Measurements from ENCODE around the gene HES5.

Gene HES5

DNA sequence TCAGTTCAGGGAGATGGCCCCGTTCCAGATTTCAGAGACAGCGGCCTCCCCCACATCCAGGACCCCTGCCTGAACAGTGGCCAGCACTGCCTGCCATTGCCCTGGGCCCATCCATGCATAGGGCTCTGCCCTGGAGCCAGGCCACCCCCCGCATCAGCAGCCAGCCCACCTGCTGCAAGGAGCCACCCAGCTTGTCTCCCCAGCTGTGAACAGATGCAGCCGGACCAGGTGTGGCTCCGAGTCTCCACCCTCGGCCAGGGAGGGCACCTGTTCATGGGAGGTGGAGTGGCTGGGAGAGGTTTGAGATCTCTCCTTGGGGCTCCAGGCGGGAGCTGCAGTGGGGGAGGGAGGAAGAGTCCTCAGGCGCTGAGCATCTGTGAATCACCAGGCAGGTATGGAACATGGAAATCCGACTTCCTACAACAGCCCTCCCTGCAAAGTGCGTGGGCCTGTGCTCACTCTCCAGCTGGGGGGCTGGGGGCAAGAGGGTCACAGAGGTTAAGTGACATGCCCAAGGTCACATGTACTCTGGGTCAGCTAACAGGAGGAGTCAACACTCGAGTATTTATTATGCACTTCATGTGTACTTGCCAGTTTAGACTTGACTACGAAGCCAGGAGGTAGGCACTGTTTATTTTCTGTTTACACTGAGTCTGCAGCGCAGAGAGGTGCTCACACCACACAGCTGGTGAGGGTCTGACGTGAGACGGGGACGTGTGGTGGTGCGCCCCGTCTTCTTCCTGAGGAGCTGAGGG is 4.8 kb upstream of the HES5 start:
- FAIRE-seq: no peak
- no peak for DNase-seq (ENCODE audit: extremely low spot score, insufficient read length, low read depth)

DNA sequence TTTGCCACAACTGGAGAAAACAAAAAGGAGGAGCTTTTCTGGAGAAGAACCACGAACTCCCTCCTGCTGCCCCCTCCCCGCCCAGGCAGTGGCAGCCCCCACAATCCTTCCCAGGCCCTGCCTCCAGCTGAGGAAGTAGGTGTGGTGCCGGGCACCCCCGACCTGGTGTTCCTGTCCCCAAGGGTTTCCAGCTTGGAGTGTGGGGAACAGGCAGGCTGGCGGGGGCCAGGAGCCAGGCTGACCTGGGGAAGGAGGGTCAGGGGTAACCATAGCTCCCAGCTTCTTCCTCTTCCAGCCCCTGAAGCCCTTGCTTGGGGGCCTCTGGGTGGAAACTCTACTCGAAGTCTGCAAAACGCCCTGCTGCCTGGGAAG is 4.2 kb upstream of the HES5 start:
- DNase-seq (ENCODE audit: extremely low spot score, insufficient read length, low read depth): no peak
- no peak for FAIRE-seq

DNA sequence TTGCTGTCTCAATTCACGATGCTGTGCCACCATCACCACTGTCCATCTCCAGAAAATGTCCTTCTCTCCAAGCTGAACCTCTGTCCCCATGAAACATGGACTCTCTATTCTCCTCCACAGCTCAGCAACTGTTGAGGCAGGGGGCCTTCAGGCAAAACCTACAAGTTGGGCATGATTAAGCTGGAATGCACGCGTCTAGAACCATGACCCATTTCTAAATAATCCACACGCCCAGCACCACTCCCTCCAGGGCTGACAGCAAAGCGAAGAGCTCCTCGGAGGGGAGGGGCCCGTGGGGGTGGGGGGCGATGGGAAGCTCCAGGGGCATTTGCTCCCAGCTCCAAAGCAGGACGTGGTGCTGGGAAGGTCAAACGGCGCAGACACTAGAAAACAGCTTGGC is 3.3 kb upstream of the HES5 start:
- no peak for FAIRE-seq
- no peak for DNase-seq (ENCODE audit: extremely low spot score, insufficient read length, low read depth)

DNA sequence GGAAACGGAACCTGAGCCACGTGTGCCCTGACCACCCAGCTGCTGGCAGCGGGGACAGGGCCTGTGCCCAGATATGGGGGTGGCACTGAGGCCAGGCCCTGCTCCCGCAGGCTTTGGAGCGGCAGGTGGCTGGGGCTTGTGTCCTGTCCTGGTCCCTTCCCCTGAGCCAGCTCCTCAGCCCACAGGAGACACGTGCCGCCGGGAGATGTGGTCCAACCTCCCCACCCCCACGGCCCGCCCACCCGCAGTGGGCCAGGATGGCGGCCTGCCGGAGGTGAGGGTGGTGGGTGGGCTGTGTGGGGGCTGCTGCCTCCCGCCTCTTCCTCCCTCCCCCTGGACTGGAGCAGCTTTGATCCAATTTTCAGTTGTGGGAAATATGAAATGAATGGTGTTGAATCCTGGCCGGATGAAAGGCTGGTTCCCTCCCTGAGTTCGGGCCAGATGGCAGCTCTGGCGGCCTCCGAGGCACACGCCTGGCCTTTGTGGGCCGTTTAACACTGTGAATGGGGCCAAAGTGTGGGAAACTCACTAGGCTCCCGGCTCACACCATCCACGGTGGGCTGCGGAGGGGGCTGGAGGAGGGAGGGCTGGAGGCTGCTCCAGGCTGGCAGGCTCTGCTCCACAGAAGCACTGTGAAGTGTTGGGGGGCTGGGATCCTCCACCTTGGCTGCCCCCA is 2.6 kb upstream of the HES5 start:
- no peak for DNase-seq (ENCODE audit: extremely low spot score, insufficient read length, low read depth)
- no peak for FAIRE-seq

DNA sequence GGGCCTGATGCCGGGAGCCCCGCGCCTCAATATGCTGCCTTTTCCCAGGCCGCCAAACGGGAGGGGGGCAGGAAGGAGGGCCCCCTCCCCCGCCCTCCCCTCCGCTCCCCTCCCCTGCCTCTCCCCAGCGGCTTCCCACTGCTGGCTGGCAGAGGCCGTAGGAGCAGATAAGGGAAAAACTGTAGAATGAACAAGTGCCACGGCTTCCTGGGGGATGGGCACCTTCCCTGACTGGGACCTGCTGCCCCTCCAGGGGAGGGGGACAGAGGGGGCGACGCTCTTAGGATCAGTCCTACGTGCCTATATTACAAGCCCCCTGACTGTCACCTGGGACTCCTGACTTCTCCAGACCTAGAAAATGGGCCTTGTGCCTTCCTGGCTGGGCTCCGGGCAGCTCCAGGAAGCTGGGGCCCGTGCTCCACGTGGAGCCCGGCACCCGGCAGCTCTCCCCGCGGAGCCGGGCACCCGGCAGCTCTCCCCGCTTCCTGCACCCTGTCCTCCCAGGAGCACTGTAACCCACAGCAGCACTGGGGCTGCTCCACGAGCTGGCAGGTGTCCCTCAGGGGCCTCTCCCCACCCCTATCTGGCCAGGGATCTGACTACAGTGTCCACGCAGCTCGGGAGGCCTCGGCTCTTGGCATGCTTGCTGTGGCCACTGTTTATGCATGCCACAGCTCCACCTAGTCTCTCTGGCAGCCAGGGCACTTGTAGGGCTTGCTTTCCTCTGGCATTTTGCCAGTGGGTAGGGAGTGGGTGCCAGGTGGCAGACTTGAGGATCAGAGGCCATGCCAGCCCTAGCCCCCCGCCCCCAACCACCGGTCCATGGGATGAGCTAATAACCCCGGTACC is 674 bp upstream of the HES5 start:
- FAIRE-seq: no peak
- DNase-seq (ENCODE audit: extremely low spot score, insufficient read length, low read depth): no peak

DNA sequence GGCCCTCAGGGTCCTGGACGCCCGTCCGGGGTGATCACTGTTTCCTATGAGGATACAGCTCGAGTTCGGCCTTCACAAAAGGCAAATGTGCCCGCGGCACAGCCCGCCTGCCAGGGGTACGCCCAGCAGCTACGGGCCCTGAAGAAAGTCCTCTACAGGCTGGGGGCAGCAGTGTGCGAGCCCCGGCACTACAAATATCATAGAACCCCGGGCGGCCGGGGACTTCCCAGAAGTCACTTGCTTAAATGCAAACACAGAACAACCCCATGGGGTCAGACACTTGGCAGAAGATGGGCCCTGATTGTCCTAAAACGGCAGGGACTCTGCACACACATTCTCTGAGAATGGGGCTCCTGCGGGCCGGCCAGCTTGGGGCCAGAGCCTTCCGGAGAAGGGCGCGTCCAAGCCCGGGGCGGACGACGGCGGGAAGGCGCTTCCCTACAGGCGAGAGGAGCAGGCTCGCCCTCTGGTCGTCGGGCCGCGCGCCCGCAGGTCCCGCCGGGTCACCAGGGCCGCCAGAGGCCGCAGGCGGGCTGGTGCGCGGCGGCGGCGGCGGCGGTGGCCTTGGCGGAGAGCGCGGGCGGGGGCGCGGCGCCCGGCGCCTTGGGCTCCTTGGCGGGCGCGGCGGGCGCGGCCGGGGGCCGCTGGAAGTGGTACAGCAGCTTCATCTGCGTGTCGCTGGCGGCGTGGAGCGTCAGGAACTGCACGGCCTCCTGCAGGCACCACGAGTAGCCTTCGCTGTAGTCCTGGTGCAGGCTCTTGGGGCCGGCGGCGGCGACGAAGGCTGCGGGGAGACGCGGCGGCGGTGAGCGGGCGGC is 888 bp downstream of the HES5 start:
- no peak for DNase-seq (ENCODE audit: extremely low spot score, insufficient read length, low read depth)
- FAIRE-seq: no peak

DNA sequence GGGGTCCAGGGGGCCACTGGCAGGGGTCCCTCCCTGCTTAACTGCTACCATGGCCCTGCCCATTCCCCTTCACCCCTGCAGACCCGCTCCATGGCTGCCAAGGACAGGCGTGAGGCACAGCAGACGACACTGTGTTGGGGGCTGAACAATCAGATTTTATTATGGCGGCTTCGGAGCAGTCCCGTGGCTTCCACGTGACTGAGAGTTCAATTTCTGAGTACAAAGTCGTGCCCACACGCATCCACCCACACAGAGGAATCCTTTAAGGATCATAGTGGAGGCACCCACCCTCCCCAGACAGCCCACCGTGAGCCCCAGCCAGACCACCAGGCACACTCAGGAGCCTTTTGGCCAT is 1.5 kb downstream of the HES5 start:
- DNase-seq (ENCODE audit: extremely low spot score, insufficient read length, low read depth) (no peak), FAIRE-seq (no peak)

DNA sequence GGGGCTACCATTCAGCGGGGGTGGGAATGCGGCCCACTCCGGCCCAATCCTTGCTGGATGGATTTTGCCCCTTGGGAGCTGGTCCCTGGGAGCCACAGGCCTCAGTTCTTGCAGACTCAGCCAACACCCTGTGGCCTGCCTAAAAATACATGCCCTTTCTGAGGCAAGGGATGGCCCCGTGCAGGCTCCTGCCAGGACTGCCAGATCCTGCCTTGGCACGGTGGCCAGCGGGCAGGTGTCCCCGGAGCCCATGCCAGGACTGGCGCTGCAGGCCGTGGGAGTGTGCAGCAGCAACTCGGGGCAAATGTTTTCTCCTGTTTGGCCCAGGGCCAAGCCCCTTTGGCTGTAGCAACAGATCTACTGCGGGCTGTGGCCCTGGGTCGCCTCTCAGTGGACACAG is 2.0 kb downstream of the HES5 start:
- DNase-seq (ENCODE audit: extremely low spot score, insufficient read length, low read depth) (no peak), FAIRE-seq (no peak)

DNA sequence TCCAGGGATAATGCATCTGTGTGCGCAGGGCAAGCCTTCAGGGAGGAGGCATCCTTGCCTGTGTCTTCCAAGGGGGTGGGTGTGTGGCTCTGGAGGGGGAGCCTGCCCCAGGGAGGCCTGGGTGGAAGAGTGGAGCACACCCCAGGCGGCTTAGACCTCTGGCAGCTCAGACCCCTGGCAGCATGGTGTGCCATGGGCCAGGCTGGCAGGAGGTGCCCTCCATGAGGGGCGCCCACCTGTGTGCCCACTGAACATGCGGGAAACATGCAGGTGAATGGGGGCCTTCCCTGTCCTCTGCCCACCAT is 2.6 kb downstream of the HES5 start:
- DNase-seq (ENCODE audit: extremely low spot score, insufficient read length, low read depth) (no peak), FAIRE-seq (no peak)

DNA sequence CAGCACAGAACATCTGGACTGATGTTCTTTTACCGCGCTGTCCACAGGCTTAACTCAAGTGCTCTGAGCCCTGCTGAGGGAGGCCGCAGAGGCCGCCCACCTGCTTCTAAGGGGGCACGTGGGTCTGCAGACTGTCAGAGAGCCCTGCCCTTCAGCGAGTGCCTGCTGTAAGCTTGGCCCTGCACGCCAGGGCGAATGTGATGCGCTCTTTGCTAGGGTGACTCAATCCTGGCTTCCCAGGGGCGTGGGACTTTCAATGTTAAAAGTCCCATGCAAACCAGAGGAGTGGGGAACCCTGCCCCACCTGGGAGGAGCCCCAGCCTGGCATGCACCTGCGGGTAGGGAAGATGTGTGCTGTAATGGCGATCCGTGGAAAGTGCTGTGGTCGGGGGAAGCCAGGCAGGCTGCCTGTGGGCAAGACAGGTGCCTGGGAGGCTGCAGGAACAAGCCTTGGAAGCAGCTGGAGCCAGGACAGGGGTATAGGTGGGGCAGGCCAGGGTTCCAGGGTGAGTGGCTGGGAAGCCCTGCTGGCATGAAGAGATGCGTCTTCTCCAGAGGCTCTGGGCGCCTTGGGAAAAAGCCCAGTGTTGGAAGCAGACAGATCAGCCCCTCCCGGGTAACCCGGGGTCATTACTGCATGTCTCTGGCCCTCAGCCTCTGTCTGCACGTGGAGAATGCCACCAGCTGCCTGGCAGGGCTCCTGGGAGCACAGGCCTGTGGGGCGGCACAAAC is 3.1 kb downstream of the HES5 start:
- FAIRE-seq: no peak

DNA sequence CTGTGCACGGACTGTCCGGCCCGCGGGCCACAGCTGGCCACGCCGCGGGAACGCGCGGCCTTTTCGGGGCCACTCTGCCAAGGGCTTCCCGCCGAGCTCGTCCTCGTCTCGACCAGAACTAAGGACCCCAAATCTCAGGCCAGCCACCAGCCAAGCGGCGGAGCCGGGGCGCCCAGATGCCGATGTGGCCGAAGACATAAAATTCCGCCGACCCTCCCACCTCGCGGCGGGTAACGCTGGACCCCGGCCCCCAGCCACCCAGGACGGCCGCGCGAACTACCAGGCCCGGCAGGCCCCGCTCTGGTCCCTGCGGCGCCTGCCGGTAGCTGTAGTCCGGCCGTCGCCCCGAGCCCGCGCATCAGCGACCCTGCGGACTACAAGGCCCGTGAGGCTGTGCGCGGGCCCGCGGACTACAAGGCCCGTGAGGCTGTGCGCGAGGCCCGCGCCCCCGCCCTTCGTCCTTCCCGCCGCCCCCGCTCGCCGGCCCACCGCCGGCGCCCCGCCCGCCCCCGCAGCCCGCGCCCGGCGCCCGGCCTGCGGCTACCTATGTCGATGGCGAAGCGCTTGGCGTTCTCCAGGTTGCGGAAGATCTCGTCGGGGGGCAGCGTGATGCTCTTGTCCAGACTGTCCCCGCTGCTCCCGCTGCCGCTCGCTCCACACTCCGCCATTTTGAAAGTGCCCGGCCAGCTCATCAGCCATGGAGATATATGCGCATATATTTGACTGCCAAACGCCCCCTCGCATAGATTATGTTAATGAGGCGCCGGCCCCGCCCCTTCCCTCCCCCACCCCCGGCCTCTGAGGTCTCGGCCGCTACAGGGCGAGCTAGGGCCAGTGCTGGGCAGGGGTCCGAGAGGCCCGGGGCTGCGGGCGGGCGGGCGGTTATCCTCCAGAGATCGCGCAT is 3.9 kb downstream of the HES5 start, which contains the start of gene PANK4:
Gene PANK4 (minus strand): TSS at position 677 of the 904 bp plus-strand sequence. CDS start 9 bp downstream, at position 668.
- FAIRE-seq (peak; percentile 90), DNase-seq (ENCODE audit: extremely low spot score, insufficient read length, low read depth) (peak; percentile 87)

More for the DNA sequence above, 3.1 kb downstream of the HES5 start:
- peak; percentile 42 for DNase-seq (ENCODE audit: extremely low spot score, insufficient read length, low read depth)

DNA sequence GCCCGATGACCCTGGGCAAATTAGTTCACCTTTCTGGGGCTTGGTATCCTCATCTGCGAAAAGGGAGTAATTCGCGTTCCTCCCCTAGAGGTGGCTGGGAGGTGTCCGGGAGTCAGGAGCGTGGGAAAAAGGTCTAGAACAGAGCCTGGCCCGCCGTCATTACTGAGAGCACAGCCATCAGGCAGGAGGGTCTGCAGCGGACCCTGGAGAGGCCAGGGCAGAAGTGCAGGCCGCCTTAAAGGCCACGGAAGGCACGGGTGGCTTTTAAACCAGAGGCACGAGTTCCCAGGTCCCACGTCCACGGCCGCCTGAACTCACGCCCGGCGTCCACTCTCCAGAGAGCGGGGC is 4.5 kb downstream of the HES5 start:
- no peak for DNase-seq (ENCODE audit: extremely low spot score, insufficient read length, low read depth)
- no peak for FAIRE-seq

DNA sequence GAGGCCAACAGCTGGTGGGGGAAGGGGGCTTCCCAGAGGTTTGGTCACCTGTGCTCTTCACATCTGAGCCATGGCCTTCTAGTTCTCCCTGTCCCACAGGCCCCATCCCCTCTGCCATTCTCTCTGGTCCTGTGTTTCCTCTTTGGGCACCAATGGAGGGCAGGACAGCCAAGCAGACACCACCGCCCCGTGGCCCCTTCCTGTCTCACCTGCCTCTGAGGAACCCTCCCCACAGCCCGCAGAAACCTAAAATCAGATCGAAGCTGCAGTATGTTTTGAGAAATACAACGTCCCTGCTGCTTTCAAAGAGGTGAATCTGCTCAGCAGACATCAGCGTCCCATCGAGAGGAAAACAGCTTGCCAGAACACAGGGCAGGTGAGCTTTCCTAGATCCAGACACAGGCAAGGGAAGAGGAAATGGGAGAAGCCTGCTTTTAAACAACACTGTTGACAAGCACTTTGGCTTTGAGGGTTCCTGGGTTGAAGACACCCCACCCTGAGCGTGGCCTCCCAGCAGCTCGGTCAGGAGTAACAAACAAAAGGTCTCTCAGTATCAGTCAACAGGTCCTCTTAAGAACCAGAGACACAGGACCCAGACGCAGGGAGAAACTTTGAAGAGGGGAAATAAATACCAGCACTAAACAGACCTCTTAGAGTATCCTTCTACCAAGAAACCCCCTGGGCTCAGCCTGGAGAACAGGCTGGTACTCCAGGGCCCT is 6.0 kb downstream of the HES5 start:
- FAIRE-seq (no peak), DNase-seq (ENCODE audit: extremely low spot score, insufficient read length, low read depth) (no peak)

DNA sequence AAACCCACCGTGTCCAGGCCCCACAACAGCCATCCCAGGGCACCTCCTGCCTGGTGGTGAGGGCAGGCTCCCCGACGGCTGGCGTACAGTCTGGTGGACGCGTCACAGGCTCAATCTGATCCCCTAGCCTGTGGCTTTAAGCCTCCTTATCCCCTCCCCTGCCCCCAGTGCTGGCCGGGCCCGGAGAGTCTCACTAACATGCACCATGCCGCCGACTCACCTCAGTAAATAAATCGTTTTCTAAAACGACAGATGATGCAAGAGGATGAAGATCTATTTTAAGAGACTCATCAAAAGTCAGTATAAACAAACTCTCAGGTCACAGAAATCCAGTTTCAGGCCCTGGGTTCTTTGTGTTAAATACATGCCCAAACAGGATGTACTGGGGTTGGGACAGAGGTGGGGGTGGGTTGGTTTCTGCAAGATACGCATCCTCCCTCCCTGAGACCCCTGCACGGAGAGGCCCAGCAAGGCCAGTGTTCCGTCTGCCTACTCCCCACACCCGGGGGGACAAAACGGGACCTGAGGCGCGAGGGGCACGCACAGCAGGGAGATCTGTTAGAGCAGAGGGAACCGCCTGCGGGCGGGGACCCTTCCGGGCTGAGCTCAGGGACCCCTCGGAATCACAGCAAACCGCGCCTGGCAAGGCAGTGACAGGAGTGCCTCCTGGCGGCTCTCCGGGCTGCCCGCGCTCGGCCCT is 6.7 kb downstream of the HES5 start:
- no peak for FAIRE-seq
- DNase-seq (ENCODE audit: extremely low spot score, insufficient read length, low read depth): no peak

DNA sequence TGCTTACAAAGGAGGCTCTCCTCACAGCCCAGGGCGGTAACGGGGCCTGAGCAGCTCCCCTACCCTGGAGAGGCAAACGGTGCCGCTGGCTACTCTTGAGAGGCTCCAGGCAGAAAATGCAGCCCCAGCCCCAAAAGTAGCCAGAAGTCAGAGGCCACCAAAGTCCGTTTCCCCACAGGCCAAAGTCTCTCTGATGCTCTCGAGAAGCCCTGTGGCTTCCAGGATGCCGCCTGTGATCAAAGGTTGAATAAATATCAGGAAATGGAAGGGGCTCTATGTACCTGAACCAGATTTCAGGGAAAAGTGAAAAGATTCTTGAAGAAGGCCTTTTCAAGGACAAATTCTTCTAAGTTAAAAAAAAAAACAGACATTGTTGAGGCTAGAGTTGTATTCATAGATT is 7.8 kb downstream of the HES5 start:
- FAIRE-seq: no peak
- DNase-seq (ENCODE audit: extremely low spot score, insufficient read length, low read depth): no peak

DNA sequence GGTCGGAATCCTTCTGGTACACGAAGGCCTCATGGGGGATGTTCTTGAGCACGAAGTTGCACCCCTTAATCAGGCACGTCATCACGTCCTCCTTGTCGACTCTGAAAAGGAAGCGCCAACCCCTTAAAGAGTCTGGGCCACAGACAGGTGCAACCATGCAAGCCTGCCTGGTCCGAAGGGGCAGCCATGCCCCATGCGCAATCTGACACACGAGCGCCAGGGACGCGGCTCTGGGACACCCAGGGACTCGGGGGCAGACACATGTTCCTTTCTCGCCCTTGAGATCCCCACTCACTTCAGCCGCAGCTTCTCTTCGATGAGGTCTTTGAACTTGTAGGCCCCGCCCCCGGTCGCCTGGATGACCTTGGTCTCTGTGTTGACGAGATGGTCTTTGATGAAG is 9.3 kb downstream of the HES5 start:
- DNase-seq (ENCODE audit: extremely low spot score, insufficient read length, low read depth) (no peak), FAIRE-seq (no peak)

DNA sequence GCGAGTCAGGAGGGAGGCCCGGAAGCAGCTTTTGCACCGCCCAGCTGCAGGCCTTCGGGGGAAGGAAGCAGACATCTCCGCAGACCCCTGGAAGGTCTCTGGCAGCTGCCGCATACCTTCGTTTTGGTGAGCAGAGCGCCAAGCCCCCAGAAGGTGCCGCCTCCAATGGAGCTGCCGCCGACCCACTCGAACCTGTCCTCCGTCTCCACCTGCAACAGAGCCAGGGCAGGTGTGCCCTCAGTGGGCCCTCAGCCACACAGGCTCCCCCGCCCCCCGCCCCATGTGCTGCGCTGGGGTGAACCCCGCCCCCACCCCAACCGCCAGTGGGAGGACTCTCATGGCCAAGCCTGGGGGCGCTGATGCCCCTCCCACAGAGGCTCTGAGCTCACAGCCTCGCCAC is 9.9 kb downstream of the HES5 start:
- FAIRE-seq (no peak), DNase-seq (ENCODE audit: extremely low spot score, insufficient read length, low read depth) (no peak)

DNA sequence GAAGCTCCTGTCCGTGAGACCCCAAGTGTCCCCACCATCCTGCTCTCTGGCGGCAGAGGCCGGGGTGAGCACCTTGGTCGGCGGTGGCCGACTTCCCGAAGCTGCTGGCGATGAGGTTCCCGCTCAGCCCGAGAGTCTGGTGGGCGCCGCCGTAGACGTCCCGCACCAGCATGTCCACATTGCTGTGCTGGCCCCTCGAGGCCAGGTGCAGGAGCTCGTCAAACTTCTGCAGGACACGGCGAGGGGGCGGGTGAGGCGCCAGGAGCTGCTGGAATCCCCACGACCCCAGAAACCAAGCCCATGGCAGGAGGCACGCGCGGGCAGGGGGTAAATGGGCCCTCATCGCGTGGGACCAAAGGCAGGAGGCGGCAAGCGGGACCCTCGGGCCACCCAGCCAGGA is 10.3 kb downstream of the HES5 start:
- DNase-seq (ENCODE audit: extremely low spot score, insufficient read length, low read depth) (no peak), FAIRE-seq (no peak)
